Medulla oblongata (tissue), 1 donor: ENCODE results near the gene SPNS3.

Experiments used
- DNase-seq: peaks from one replicate; pipeline ENCODE4 v3.0.0-alpha.2; 2015; ENCODE audit errors: extremely low spot score

Gene SPNS3

GRCh38 chr17:4433515-4434031 lies at the start of gene SPNS3:
SPNS3 (plus strand) TSS chr17:4433940; CDS start chr17:4433968, 28 bp downstream.
- peak; percentile 25 for DNase-seq

GRCh38 chr17:4386406-4386805 lies 47.3 kb upstream of the SPNS3 start:
- DNase-seq = no peak

- DNase-seq = no peak
These were observed 46.6 kb upstream of the SPNS3 start for GRCh38 chr17:4387137-4387536.

- no peak for DNase-seq
These were observed 44.7 kb upstream of the SPNS3 start for GRCh38 chr17:4389079-4389478.

- DNase-seq = no peak
These were observed 39.9 kb upstream of the SPNS3 start for GRCh38 chr17:4393806-4394205.

- no peak for DNase-seq
These were observed 39.3 kb upstream of the SPNS3 start for GRCh38 chr17:4394208-4395110.

GRCh38 chr17:4395111-4395478 lies 38.6 kb upstream of the SPNS3 start:
- no peak for DNase-seq

- no peak for DNase-seq
These were observed 35.9 kb upstream of the SPNS3 start for GRCh38 chr17:4397840-4398239.

- DNase-seq = no peak
These were observed 28.6 kb upstream of the SPNS3 start for GRCh38 chr17:4405038-4405669.

- DNase-seq = no peak
These were observed 28.0 kb upstream of the SPNS3 start for GRCh38 chr17:4405699-4406098.

GRCh38 chr17:4406386-4406785 lies 27.4 kb upstream of the SPNS3 start:
- DNase-seq = no peak

- no peak for DNase-seq
These were observed 26.5 kb upstream of the SPNS3 start for GRCh38 chr17:4407216-4407615.

GRCh38 chr17:4407851-4408250 lies 25.9 kb upstream of the SPNS3 start:
- no peak for DNase-seq

GRCh38 chr17:4409659-4410058 lies 24.1 kb upstream of the SPNS3 start:
- no peak for DNase-seq

- DNase-seq = no peak
These were observed 22.5 kb upstream of the SPNS3 start for GRCh38 chr17:4411201-4411600.

- peak; percentile 95 for DNase-seq
These were observed 20.6 kb upstream of the SPNS3 start for GRCh38 chr17:4412933-4413831.

- no peak for DNase-seq
These were observed 16.5 kb upstream of the SPNS3 start for GRCh38 chr17:4417129-4417667.

- peak; percentile 91 for DNase-seq
These were observed 13.0 kb upstream of the SPNS3 start for GRCh38 chr17:4420692-4421131.

GRCh38 chr17:4422864-4423263 lies 10.9 kb upstream of the SPNS3 start:
- no peak for DNase-seq

GRCh38 chr17:4425398-4425797 lies 8.3 kb upstream of the SPNS3 start:
- no peak for DNase-seq

GRCh38 chr17:4426499-4427208 lies 7.1 kb upstream of the SPNS3 start:
- DNase-seq = no peak
